Stomach (tissue), 9 donors: ENCODE results near the gene CHST5. TPM values are rescaled to one million over a fixed set of nuclear protein-coding genes. Genes with fewer than 3 reads are reported as not detected.

Source experiments
- DNase-seq, 2 donors: peaks; one replicate each; pipeline versions ENCODE4 v3.0.0 to v3.0.0-alpha.2; 2013 to 2019
- H3K27ac ChIP-seq, 5 donors: fragments of 200-600 bp in 4 of 5; sonication (generic) in 4 of 5; one replicate each; pipeline ENCODE4 v1.5.1; 2013 to 2019; ENCODE audit warnings: mild to moderate bottlenecking in 1 of 5, moderate library complexity in 1 of 5
- H3K27me3 ChIP-seq, 3 donors: fragments of 200-600 bp; sonication (generic); one replicate each; pipeline ENCODE4 v1.5.1; 2017 to 2019; ENCODE audit warnings: mixed run types in 1 of 3
- H3K36me3 ChIP-seq, 4 donors: fragments of 200-600 bp; sonication (generic); 1 replicate in 3 of 4; 2 replicates in 1 of 4; pipeline ENCODE4 v1.5.1; 2016 to 2019
- H3K4me1 ChIP-seq, 4 donors: fragments of 200-600 bp; sonication (generic); one replicate each; pipeline ENCODE4 v1.5.1; 2016 to 2019
- H3K4me3 ChIP-seq, 4 donors: fragments of 200-600 bp; sonication (generic) in 3 of 4; one replicate each; pipeline ENCODE4 v1.5.1; 2016 to 2019; ENCODE audit warnings: mild to moderate bottlenecking in 1 of 4
- H3K9me3 ChIP-seq, 4 donors: fragments of 200-600 bp; sonication (generic); one replicate each; pipeline ENCODE4 v1.5.1; 2016 to 2019
- EP300 ChIP-seq: sonication (generic); formaldehyde crosslinking; IDR thresholded peaks from one replicate; pipeline ENCODE4 v1.6.1; 2017; ENCODE audit warnings: antibody characterized with exemption
- POLR2A ChIP-seq, 4 donors: fragments of 450-650 bp; IDR thresholded peaks; one replicate each; pipeline ENCODE4 v1.6.1; 2016; ENCODE audit warnings: antibody characterized with exemption in 4 of 4, control low read depth in 2 of 4, mild to moderate bottlenecking in 1 of 4, moderate library complexity in 1 of 4
- POLR2AphosphoS5 ChIP-seq, 3 donors: sonication (generic); formaldehyde crosslinking; IDR thresholded peaks; one replicate each; pipeline ENCODE4 v1.6.1; 2016; ENCODE audit warnings: antibody characterized with exemption in 3 of 3
- WGBS, 5 donors: extraction: QIAGEN DNeasy Blood & Tissue Kit in 3 of 5; methylation state at CpG; one replicate each; pipeline versions ENCODE4 v1.1.5 to v1.1.7; 2013 to 2018; 5-methylcytosine and 5-hydroxymethylcytosine counted together
- intact Hi-C: fragments of 100-400 bp; cut with DNase I; formaldehyde crosslinking; loops from one replicate; pipeline ENCODE4 v1.15.1; 2023; ENCODE audit warnings: low total_unique reads
- polyA plus RNA-seq, 3 donors: library from polyadenylated mRNA; stranded (reverse); fragments of 200-250 nt; gene quantifications; one replicate each; pipeline ENCODE4 v1.2.3, GENCODE V29; 2013
- total RNA-seq, 5 donors: library from RNA; depleted of rRNA; stranded (reverse); fragments of >200 nt; gene quantifications; one replicate each; pipeline versions ENCODE4 v1.1.0 to v1.2.3, GENCODE V29; 2014 to 2016
- TF ChIP-seq, protein P1 (sequence below), 7 experiments: fragments of 450-650 bp in 4 of 7; fragments of 200-600 bp in 3 of 7; sonication (generic) in 3 of 7; IDR thresholded peaks; one replicate each; pipeline ENCODE4 v1.5.1; 2016 to 2019; ENCODE audit warnings: antibody characterized with exemption in 7 of 7, control low read depth in 2 of 7, mild to moderate bottlenecking in 1 of 7
- donor health status: healthy with polysubstance abuse.
- donor health status: Bipolar disorder and iron deficiency.
- donor health status: healthy.

Gene CHST5
- total and polyA plus RNA-seq, 8 donors, result 0.05 to 23.2 (median 2.3) TPM; not detected in 3

DNA sequence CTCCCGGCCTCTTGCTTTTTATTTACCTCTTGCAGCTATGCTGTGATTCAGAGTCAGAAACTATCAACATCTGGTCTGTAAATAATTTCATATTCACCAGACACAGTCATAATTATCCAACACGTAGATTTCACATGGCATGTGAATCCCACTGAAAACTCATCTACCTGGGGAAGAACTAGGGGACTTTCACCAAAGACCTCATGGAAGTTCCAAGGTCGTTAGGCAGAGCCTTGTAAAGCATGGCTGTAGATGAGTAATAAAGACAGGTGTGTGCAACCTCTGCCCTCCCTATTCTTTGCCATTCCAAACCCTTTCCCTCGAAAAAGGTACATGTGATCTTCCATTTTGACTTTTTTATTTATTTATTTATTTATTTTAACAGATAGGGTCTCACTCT, 1.9 kb upstream of the CHST5 start:
- no peak overlapping the region for H3K4me3 ChIP-seq
- 72 to 90% (median 84%) methylated on average over 4 of the region's 4 CpGs for WGBS, 5 donors
- peaks cover 0 to 27% (median 6%) of the 10 kb centered on the region in 4 donors for H3K36me3 ChIP-seq
- H3K27me3 ChIP-seq, result no peaks in the 10 kb centered on the region
- no peak for TF ChIP-seq EP300
- no peak for TF ChIP-seq POLR2AphosphoS5 (IDR thresholded peaks at IDR 0.05)
- TF ChIP-seq POLR2A (IDR thresholded peaks at IDR 0.05), result no peak
- TF ChIP-seq, protein P1, sequence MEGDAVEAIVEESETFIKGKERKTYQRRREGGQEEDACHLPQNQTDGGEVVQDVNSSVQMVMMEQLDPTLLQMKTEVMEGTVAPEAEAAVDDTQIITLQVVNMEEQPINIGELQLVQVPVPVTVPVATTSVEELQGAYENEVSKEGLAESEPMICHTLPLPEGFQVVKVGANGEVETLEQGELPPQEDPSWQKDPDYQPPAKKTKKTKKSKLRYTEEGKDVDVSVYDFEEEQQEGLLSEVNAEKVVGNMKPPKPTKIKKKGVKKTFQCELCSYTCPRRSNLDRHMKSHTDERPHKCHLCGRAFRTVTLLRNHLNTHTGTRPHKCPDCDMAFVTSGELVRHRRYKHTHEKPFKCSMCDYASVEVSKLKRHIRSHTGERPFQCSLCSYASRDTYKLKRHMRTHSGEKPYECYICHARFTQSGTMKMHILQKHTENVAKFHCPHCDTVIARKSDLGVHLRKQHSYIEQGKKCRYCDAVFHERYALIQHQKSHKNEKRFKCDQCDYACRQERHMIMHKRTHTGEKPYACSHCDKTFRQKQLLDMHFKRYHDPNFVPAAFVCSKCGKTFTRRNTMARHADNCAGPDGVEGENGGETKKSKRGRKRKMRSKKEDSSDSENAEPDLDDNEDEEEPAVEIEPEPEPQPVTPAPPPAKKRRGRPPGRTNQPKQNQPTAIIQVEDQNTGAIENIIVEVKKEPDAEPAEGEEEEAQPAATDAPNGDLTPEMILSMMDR (IDR thresholded peaks at IDR 0.05), result no peak
- DNase-seq, result no peak
- no peaks in the 10 kb centered on the region for H3K9me3 ChIP-seq
- no peaks in the 10 kb centered on the region for H3K4me1 ChIP-seq
- H3K27ac ChIP-seq, result no peak overlapping the region
- intact Hi-C loops, result no loop called here

DNA sequence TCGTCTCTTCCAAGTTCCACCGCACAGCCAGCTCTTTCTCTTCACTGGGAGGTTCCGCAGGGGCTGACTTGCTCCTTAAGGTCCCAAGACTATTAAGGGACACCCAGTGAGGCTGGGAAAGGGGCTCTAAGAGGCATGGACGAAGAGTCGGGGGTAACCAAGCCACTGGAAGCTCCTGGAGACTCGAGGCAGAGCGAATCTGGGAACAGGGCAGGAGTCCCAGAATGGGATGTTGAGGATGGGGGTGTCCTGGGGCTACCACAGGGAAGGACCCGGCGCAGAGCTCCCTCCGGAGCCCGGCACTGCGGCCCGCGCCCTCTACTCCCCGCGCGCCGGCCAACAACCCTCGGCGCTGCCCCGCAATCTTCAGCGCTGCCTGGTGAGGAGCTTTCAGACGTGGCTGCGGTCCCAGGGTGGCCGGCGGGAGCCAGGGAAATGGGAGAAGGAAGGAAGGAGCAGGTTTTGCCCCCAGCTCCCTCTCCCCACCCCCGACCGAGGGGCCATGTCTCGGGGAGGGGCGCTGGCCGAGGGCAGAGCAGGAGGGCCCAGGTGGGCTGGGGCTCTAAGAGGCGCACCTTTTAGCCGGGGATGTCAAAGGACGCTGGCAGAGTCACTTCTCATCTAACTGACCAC, 581 bp downstream of the CHST5 start:
- no peak for DNase-seq
- TF ChIP-seq POLR2AphosphoS5 (IDR thresholded peaks at IDR 0.05) (no peak), POLR2A (IDR thresholded peaks at IDR 0.05) (no peak), EP300 (no peak)
- TF ChIP-seq, protein P1 (IDR thresholded peaks at IDR 0.05), result no peak
- Histone ChIP-seq H3K27ac (no peak overlapping the region), H3K4me3 (no peak overlapping the region), H3K4me1 (no peaks in the 10 kb centered on the region), H3K36me3 (peaks cover 0 to 4% (median 0%) of the 10 kb centered on the region in 4 donors), H3K9me3 (no peaks in the 10 kb centered on the region), H3K27me3 (no peaks in the 10 kb centered on the region)
- intact Hi-C loops, result no loop called here
- WGBS, 5 donors, result 62 to 72% (median 66%) methylated on average over 12 to 34 of the region's 34 CpGs

DNA sequence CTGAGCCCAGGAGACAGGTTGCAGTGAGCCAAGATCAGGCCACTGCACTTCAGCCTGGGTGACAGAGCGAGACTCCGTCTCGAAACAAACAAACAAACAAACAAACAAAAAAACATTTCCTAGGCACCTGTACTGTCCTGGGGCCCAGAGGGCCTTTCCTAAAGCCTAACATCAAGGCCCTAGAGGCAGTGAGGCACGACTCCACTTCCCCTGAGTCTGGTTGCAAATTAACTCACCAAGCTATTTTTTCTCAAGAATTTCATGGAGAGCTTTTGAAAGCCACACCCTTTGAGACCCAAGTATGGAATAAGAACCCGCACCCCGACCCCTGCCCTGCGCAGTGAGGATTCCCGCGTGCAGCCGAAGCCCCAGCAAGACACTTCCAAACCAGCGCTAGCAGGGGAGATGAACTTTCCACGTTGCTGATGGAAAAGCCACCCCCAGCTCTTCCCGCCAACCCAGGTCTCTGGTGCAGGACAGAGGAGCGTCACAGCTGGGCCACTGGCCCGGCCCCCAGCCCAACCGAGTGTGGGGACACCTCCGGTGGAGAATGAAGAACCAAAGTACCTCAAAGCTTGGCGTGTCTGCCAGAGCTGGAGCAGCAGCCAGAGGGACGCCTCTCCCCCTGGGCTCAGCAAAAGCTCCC, 1.2 kb downstream of the CHST5 start:
- Histone ChIP-seq H3K27ac (no peak overlapping the region), H3K36me3 (no peaks in the 10 kb centered on the region), H3K9me3 (no peaks in the 10 kb centered on the region), H3K4me3 (no peak overlapping the region), H3K27me3 (no peaks in the 10 kb centered on the region), H3K4me1 (no peaks in the 10 kb centered on the region)
- no peak for DNase-seq
- intact Hi-C loops, result no loop called here
- WGBS, 5 donors, result 73 to 85% (median 81%) methylated on average over 19 of the region's 19 CpGs
- no peak for TF ChIP-seq POLR2A (IDR thresholded peaks at IDR 0.05)
- no peak for TF ChIP-seq EP300
- TF ChIP-seq, protein P1 (IDR thresholded peaks at IDR 0.05), result no peak
- TF ChIP-seq POLR2AphosphoS5 (IDR thresholded peaks at IDR 0.05), result no peak

DNA sequence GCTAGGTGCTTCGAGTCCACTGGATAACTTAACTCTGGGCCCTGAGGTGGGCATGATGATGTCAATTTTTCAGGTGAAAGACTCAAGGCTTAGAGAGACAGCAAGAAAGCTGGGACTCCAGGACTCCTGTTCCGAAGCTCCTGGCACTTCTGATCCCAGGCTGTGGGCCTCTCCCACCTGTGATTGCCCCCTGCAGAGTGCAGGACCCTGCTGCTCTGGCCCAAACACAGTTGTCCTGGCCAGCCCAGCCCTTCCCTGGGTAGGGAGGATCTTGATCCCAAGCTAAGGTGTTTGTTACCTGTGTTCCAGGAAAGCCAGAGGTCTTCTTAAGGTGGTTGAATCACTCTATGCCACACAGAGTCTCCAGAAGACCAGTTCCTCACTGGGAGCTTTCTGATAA, 3.1 kb downstream of the CHST5 start:
- no peak for DNase-seq
- WGBS, 5 donors, result 83 to 93% (median 88%) methylated on average over 2 of the region's 2 CpGs
- no peaks in the 10 kb centered on the region for H3K9me3 ChIP-seq
- no peaks in the 10 kb centered on the region for H3K27me3 ChIP-seq
- TF ChIP-seq POLR2AphosphoS5 (IDR thresholded peaks at IDR 0.05) (no peak), POLR2A (IDR thresholded peaks at IDR 0.05) (no peak), EP300 (no peak)
- TF ChIP-seq, protein P1 (IDR thresholded peaks at IDR 0.05), result no peak
- no peak overlapping the region for H3K27ac ChIP-seq
- H3K36me3 ChIP-seq, result no peaks in the 10 kb centered on the region
- H3K4me3 ChIP-seq, result no peak overlapping the region
- no peaks in the 10 kb centered on the region for H3K4me1 ChIP-seq
- intact Hi-C loops, result no loop called here
